Stomach (tissue), 9 donors: ENCODE results near the gene SPTLC1. TPM values are rescaled to one million over a fixed set of nuclear protein-coding genes. Genes with fewer than 3 reads are reported as not detected.
"Not testable (repeated sequence)": the region's sequence is repeated elsewhere in the genome, so short reads cannot be mapped to it uniquely, and the experiment has no call there.

Experiments
- DNase-seq, 2 donors: peaks; one replicate each; pipeline versions ENCODE4 v3.0.0 to v3.0.0-alpha.2; 2013 to 2019
- H3K27ac ChIP-seq, 5 donors: fragments of 200-600 bp in 4 of 5; sonication (generic) in 4 of 5; one replicate each; pipeline ENCODE4 v1.5.1; 2013 to 2019; ENCODE audit warnings: mild to moderate bottlenecking in 1 of 5, moderate library complexity in 1 of 5
- H3K27me3 ChIP-seq, 3 donors: fragments of 200-600 bp; sonication (generic); one replicate each; pipeline ENCODE4 v1.5.1; 2017 to 2019; ENCODE audit warnings: mixed run types in 1 of 3
- H3K36me3 ChIP-seq, 4 donors: fragments of 200-600 bp; sonication (generic); 1 replicate in 3 of 4; 2 replicates in 1 of 4; pipeline ENCODE4 v1.5.1; 2016 to 2019
- H3K4me1 ChIP-seq, 4 donors: fragments of 200-600 bp; sonication (generic); one replicate each; pipeline ENCODE4 v1.5.1; 2016 to 2019
- H3K4me3 ChIP-seq, 4 donors: fragments of 200-600 bp; sonication (generic) in 3 of 4; one replicate each; pipeline ENCODE4 v1.5.1; 2016 to 2019; ENCODE audit warnings: mild to moderate bottlenecking in 1 of 4
- H3K9me3 ChIP-seq, 4 donors: fragments of 200-600 bp; sonication (generic); one replicate each; pipeline ENCODE4 v1.5.1; 2016 to 2019
- CTCF ChIP-seq, 7 experiments: fragments of 450-650 bp in 4 of 7; fragments of 200-600 bp in 3 of 7; sonication (generic) in 3 of 7; IDR thresholded peaks; one replicate each; pipeline ENCODE4 v1.5.1; 2016 to 2019; ENCODE audit warnings: antibody characterized with exemption in 7 of 7, control low read depth in 2 of 7, mild to moderate bottlenecking in 1 of 7
- EP300 ChIP-seq: sonication (generic); formaldehyde crosslinking; IDR thresholded peaks from one replicate; pipeline ENCODE4 v1.6.1; 2017; ENCODE audit warnings: antibody characterized with exemption
- POLR2A ChIP-seq, 4 donors: fragments of 450-650 bp; IDR thresholded peaks; one replicate each; pipeline ENCODE4 v1.6.1; 2016; ENCODE audit warnings: antibody characterized with exemption in 4 of 4, control low read depth in 2 of 4, mild to moderate bottlenecking in 1 of 4, moderate library complexity in 1 of 4
- POLR2AphosphoS5 ChIP-seq, 3 donors: sonication (generic); formaldehyde crosslinking; IDR thresholded peaks; one replicate each; pipeline ENCODE4 v1.6.1; 2016; ENCODE audit warnings: antibody characterized with exemption in 3 of 3
- WGBS, 5 donors: extraction: QIAGEN DNeasy Blood & Tissue Kit in 3 of 5; methylation state at CpG; one replicate each; pipeline versions ENCODE4 v1.1.5 to v1.1.7; 2013 to 2018; 5-methylcytosine and 5-hydroxymethylcytosine counted together
- intact Hi-C: fragments of 100-400 bp; cut with DNase I; formaldehyde crosslinking; loops from one replicate; pipeline ENCODE4 v1.15.1; 2023; ENCODE audit warnings: low total_unique reads
- polyA plus RNA-seq, 3 donors: library from polyadenylated mRNA; stranded (reverse); fragments of 200-250 nt; gene quantifications; one replicate each; pipeline ENCODE4 v1.2.3, GENCODE V29; 2013
- total RNA-seq, 5 donors: library from RNA; depleted of rRNA; stranded (reverse); fragments of >200 nt; gene quantifications; one replicate each; pipeline versions ENCODE4 v1.1.0 to v1.2.3, GENCODE V29; 2014 to 2016
- donor health status: healthy with polysubstance abuse.
- donor health status: Bipolar disorder and iron deficiency.
- donor health status: healthy.

The SPTLC1 gene
- total and polyA plus RNA-seq, 8 donors, result 14.4 to 157 (median 49.2) TPM

GRCh38 chr9:92030367-92030766 lies 84.8 kb downstream of the SPTLC1 start:
- Histone ChIP-seq H3K27me3 (no peaks in the 10 kb centered on the region), H3K9me3 (no peaks in the 10 kb centered on the region), H3K4me3 (no peak overlapping the region), H3K36me3 (peaks cover 18 to 54% (median 50%) of the 10 kb centered on the region in 4 donors), H3K27ac (no peak overlapping the region), H3K4me1 (peaks cover 0 to 8% (median 3%) of the 10 kb centered on the region in 4 donors)
- no peak for DNase-seq
- TF ChIP-seq EP300 (no peak), POLR2A (IDR thresholded peaks at IDR 0.05) (no peak), CTCF (IDR thresholded peaks at IDR 0.05) (no peak), POLR2AphosphoS5 (IDR thresholded peaks at IDR 0.05) (no peak)
- intact Hi-C loops, result no loop called here
- 92 to 95% (median 94%) methylated on average over 3 of the region's 3 CpGs for WGBS, 5 donors

- H3K9me3 ChIP-seq, result no peaks in the 10 kb centered on the region
- H3K4me1 ChIP-seq, result peaks cover 0 to under 1% (median 0%) of the 10 kb centered on the region in 4 donors
- intact Hi-C loops, result no loop called here
- peaks cover 18 to 46% (median 42%) of the 10 kb centered on the region in 4 donors for H3K36me3 ChIP-seq
- H3K4me3 ChIP-seq, result no peak overlapping the region
- DNase-seq, result no peak
- no peak overlapping the region for H3K27ac ChIP-seq
- TF ChIP-seq EP300, result no peak
- H3K27me3 ChIP-seq, result no peaks in the 10 kb centered on the region
- 85 to 96% (median 93%) methylated on average over 4 of the region's 4 CpGs for WGBS, 5 donors
These were observed 85.7 kb downstream of the SPTLC1 start for GRCh38 chr9:92029553-92029952.

GRCh38 chr9:92026206-92027002 lies 88.8 kb downstream of the SPTLC1 start:
- Histone ChIP-seq H3K4me1 (no peaks in the 10 kb centered on the region), H3K9me3 (peaks cover 0 to 8% (median 0%) of the 10 kb centered on the region in 4 donors), H3K27ac (no peak overlapping the region), H3K36me3 (peaks cover 0 to 14% (median 10%) of the 10 kb centered on the region in 4 donors), H3K4me3 (no peak overlapping the region), H3K27me3 (no peaks in the 10 kb centered on the region)
- 88 to 93% (median 90%) methylated on average over 27 to 31 of the region's 31 CpGs for WGBS, 5 donors
- intact Hi-C loops, result no loop called here
- no peak for DNase-seq
- TF ChIP-seq POLR2A (IDR thresholded peaks at IDR 0.05) (no peak), EP300 (no peak), POLR2AphosphoS5 (IDR thresholded peaks at IDR 0.05) (no peak), CTCF (IDR thresholded peaks at IDR 0.05) (no peak)

GRCh38 chr9:92021785-92022541 lies 93.2 kb downstream of the SPTLC1 start:
- H3K4me3 ChIP-seq, H3K9me3 ChIP-seq, H3K27me3 ChIP-seq, intact Hi-C loops, H3K27ac ChIP-seq, H3K4me1 ChIP-seq, H3K36me3 ChIP-seq, DNase-seq: not testable (repeated sequence)
- WGBS, 5 donors, result 58 to 71% (median 62%) methylated on average over 7 of the region's 7 CpGs

GRCh38 chr9:92019658-92020057 lies 95.6 kb downstream of the SPTLC1 start:
- no peaks in the 10 kb centered on the region for H3K27me3 ChIP-seq
- TF ChIP-seq POLR2A (IDR thresholded peaks at IDR 0.05), result no peak
- no peak for TF ChIP-seq CTCF (IDR thresholded peaks at IDR 0.05)
- no peak for TF ChIP-seq EP300
- no peak for TF ChIP-seq POLR2AphosphoS5 (IDR thresholded peaks at IDR 0.05)
- intact Hi-C loops, result no loop called here

More at GRCh38 chr9:92019658-92020057, 95.6 kb downstream of the SPTLC1 start:
- 54 to 71% (median 60%) methylated on average over 3 to 5 of the region's 5 CpGs for WGBS, 5 donors
- no peak overlapping the region for H3K4me3 ChIP-seq
- no peak for DNase-seq
- H3K9me3 ChIP-seq, result peaks cover 0 to 8% (median 0%) of the 10 kb centered on the region in 4 donors
- no peaks in the 10 kb centered on the region for H3K4me1 ChIP-seq
- H3K36me3 ChIP-seq, result no peaks in the 10 kb centered on the region
- H3K27ac ChIP-seq, result no peak overlapping the region
